Astrocyte of the spinal cord (primary cell): Measurements from ENCODE around the gene ERF.

Source experiments
- DNase-seq: peaks from one replicate; pipeline ENCODE4 v3.0.0; 2011; ENCODE audit warnings: low read depth, low spot score
- H3K4me3 ChIP-seq: 2 replicates; pipeline ENCODE4 v1.5.1; 2011; ENCODE audit warnings: low read depth, mild to moderate bottlenecking, low read length, moderate library complexity
- CTCF ChIP-seq: IDR thresholded peaks from 2 replicates; pipeline ENCODE4 v1.5.1; 2012; ENCODE audit warnings: low read depth, mild to moderate bottlenecking, low read length, inconsistent platforms
- in situ Hi-C: cut with HindIII; loops from 2 replicates; pipeline ENCODE4 v1.10.0; 2017; ENCODE audit warnings: low sequenced_read_pairs

The ERF gene

GRCh38 chr19:42230571-42230970 is 24.4 kb downstream of the ERF start:
- no peak overlapping the region for H3K4me3 ChIP-seq
- no peak for DNase-seq
- in situ Hi-C loops = no loop called here
- TF ChIP-seq CTCF = no peak

- no peak for TF ChIP-seq CTCF
- DNase-seq = no peak
- in situ Hi-C loops = no loop called here
- no peak overlapping the region for H3K4me3 ChIP-seq
These were observed 25.0 kb downstream of the ERF start for GRCh38 chr19:42229855-42230351.

GRCh38 chr19:42229301-42229854 is 25.6 kb downstream of the ERF start:
- DNase-seq = no peak
- H3K4me3 ChIP-seq = no peak overlapping the region
- in situ Hi-C loops = no loop called here
- no peak for TF ChIP-seq CTCF

GRCh38 chr19:42228641-42229040 is 26.3 kb downstream of the ERF start:
- no peak overlapping the region for H3K4me3 ChIP-seq
- in situ Hi-C loops = no loop called here
- no peak for TF ChIP-seq CTCF
- DNase-seq = no peak

GRCh38 chr19:42226886-42227285 is 28.0 kb downstream of the ERF start:
- in situ Hi-C loops = no loop called here
- no peak overlapping the region for H3K4me3 ChIP-seq
- no peak for TF ChIP-seq CTCF
- no peak for DNase-seq

GRCh38 chr19:42225718-42226292 is 29.1 kb downstream of the ERF start:
- H3K4me3 ChIP-seq = no peak overlapping the region
- in situ Hi-C loops = no loop called here
- no peak for TF ChIP-seq CTCF
- no peak for DNase-seq
